Measurements from ENCODE around the gene DBN1. TPM values are rescaled to one million over a fixed set of nuclear protein-coding genes. Genes with fewer than 3 reads are reported as not detected.

Gene DBN1
- total RNA-seq, 1 experiment from 2014 or later = 144 TPM

DNA sequence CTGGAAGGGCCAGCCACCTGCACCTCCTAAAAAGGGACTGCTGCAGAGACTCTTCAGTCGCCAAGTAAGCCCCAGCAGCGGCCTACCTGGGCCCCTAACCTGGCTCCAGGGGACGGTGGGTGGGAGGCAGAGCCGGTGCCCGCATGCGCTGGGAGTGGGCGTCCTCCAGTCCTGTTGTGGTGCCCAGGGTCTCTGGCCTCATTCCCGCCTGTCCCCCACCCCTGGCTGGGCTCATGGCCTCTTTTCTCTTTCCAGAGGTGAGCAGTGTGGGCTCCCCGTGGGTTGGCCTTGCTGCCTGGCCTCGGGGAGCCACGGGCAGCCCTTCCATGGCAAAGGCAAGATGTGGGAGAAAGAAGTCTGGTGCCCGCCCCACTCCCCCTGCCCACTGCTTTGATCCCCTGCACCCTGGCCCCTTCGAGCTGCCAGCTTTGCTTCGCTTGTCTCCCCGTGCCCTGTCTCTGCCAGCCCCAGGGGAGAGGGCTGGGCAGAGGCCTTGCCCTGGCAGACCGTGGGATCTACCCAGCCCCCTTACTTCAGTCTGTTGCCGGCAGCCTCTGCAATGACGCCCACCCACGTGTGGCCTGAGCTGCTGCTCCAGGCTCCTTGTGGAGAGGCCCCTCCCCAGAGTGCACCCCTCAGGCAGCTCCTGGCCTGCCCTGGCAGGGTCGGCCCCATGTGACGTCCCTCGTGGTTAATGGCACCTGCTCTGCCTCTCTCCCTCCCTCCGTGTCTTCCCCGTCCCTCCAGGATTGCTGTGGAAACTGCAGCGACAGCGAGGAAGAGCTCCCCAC lies 32.2 kb downstream of the DBN1 start:
- ChIA-PET POLR2A (interaction anchor here (0.6 kb wide), 1 partner anchor 16 kb away, joined by 3 read pairs; no protein-coding TSS in a partner anchor), CTCF (interaction anchor here (1.1 kb wide), 1 partner anchor 36 kb away, joined by 3 read pairs; no protein-coding TSS in a partner anchor)
- Mint-ChIP-seq H3K27ac (ENCODE audit: unreplicated experiment) (no peak overlapping the region), H3K9me3 (ENCODE audit: unreplicated experiment) (no peaks in the 10 kb centered on the region), H3K4me1 (ENCODE audit: low read depth, unreplicated experiment) (peaks cover 8% of the 10 kb centered on the region), H3K27me3 (ENCODE audit: insufficient read depth, unreplicated experiment) (peaks cover 6% of the 10 kb centered on the region), H3K36me3 (ENCODE audit: insufficient read depth, unreplicated experiment) (peaks cover 66% of the 10 kb centered on the region), H3K4me3 (ENCODE audit: unreplicated experiment) (no peak overlapping the region)
- Histone ChIP-seq H3K4me1 (peaks cover 6% of the 10 kb centered on the region; the same call in 1 of the 2 replicates), H3K4me3 (ENCODE audit: low read depth, low read length) (no peak overlapping the region), H3K9me3 (no peaks in the 10 kb centered on the region), H3K36me3 (ENCODE audit: control insufficient read depth, insufficient read depth, low read length) (peaks cover 2% of the 10 kb centered on the region), H3K27me3 (replicated peaks; ENCODE audit: control insufficient read depth, insufficient read depth, low read length) (no peaks in the 10 kb centered on the region)
- TF ChIP-seq, protein P1, sequence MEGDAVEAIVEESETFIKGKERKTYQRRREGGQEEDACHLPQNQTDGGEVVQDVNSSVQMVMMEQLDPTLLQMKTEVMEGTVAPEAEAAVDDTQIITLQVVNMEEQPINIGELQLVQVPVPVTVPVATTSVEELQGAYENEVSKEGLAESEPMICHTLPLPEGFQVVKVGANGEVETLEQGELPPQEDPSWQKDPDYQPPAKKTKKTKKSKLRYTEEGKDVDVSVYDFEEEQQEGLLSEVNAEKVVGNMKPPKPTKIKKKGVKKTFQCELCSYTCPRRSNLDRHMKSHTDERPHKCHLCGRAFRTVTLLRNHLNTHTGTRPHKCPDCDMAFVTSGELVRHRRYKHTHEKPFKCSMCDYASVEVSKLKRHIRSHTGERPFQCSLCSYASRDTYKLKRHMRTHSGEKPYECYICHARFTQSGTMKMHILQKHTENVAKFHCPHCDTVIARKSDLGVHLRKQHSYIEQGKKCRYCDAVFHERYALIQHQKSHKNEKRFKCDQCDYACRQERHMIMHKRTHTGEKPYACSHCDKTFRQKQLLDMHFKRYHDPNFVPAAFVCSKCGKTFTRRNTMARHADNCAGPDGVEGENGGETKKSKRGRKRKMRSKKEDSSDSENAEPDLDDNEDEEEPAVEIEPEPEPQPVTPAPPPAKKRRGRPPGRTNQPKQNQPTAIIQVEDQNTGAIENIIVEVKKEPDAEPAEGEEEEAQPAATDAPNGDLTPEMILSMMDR (IDR thresholded peaks at IDR 0.05; ENCODE audit: insufficient read depth in 1 of 2, low read depth in 1 of 2, low read length in 1 of 2, severe bottlenecking in 1 of 2, unreplicated experiment in 1 of 2) = no peak
- intact Hi-C loops (cut with micrococcal nuclease; ENCODE audit: unreplicated experiment) = no loop called here
- BruUV-seq (replicated peaks) = no TSS peak
- no peak for DNase-seq

DNA sequence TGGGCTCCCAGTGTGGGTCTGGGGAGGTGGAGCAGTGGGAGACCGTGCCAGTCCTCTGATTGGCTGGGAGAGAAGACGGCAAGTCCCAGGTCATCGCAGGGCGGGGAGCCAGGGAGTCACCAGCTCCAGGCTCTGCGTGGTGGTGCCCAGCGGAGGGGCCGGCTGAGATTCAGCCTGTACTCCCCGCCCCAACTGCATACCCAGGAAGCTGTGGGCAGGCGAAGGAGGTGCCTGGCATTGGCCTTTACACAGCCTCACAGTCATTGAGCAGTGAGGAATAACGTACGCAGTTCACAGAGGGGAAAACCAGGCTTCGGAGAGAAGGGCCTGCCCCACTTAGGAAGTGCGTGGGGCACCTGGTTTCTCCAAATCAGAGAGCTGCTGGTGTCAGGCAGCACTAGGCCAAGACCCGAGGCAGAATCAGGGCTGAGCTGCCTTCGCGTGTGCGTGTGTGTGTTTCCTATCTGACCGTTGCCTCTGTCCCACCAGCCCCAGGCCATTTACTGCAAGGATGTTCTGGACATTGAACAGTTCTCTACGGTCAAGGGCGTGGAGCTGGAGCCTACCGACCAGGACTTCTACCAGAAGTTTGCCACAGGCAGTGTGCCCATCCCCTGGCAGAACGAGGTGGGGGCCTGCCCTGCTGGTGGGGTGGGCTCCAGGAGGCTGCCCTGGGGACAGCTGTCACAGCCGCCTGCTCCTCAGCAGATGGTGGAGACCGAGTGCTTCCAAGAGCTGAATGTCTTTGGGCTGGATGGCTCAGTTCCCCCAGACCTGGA lies 33.0 kb downstream of the DBN1 start:
- Histone ChIP-seq H3K36me3 (ENCODE audit: control insufficient read depth, insufficient read depth, low read length) (peaks cover 2% of the 10 kb centered on the region), H3K4me1 (0 out of 2 replicates have a peak, but pooled peaks cover 3% of the 10 kb centered on the region), H3K9me3 (no peaks in the 10 kb centered on the region), H3K27me3 (replicated peaks; ENCODE audit: control insufficient read depth, insufficient read depth, low read length) (no peaks in the 10 kb centered on the region), H3K4me3 (ENCODE audit: low read depth, low read length) (no peak overlapping the region)
- Mint-ChIP-seq H3K4me3 (ENCODE audit: unreplicated experiment) (no peak overlapping the region), H3K4me1 (ENCODE audit: low read depth, unreplicated experiment) (peaks cover 8% of the 10 kb centered on the region), H3K27ac (ENCODE audit: unreplicated experiment) (no peak overlapping the region), H3K9me3 (ENCODE audit: unreplicated experiment) (no peaks in the 10 kb centered on the region), H3K36me3 (ENCODE audit: insufficient read depth, unreplicated experiment) (peaks cover 66% of the 10 kb centered on the region), H3K27me3 (ENCODE audit: insufficient read depth, unreplicated experiment) (no peaks in the 10 kb centered on the region)
- CTCF ChIA-PET = no interaction called here
- POLR2A ChIA-PET = no interaction called here
- TF ChIP-seq, protein P1 (IDR thresholded peaks at IDR 0.05; ENCODE audit: insufficient read depth in 1 of 2, low read depth in 1 of 2, low read length in 1 of 2, severe bottlenecking in 1 of 2, unreplicated experiment in 1 of 2) = no peak
- BruUV-seq (replicated peaks) = no TSS peak
- DNase-seq = no peak
- intact Hi-C loops (cut with micrococcal nuclease; ENCODE audit: unreplicated experiment) = no loop called here

DNA sequence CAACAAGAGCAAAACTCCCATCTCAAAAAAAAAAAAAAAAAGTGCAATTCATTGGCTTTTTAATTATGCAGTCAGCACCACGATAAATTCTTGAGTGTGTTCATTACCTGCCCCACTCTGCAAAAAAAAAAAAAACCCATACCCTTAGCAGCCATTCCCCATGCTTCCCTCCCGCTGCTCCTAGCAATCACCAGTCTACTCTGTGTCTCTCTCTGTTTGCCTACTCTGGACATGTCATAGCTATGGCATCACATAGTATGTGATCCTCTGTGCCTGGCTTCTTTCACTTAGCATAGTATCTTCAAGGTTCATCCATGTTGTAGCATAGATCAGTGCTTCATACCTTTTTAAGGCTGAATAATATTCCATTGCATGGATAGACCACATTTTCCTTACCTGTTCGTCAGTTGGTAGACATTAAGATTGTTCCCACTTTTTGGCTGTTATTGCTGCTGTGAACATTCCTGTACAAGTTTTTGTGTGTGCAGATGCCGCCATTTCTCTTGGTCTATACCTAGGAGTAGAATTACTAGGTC lies 33.8 kb downstream of the DBN1 start:
- Histone ChIP-seq H3K4me3 (ENCODE audit: low read depth, low read length) (no peak overlapping the region), H3K27me3 (replicated peaks; ENCODE audit: control insufficient read depth, insufficient read depth, low read length) (no peaks in the 10 kb centered on the region), H3K4me1 (0 out of 2 replicates have a peak, but pooled peaks cover 3% of the 10 kb centered on the region), H3K36me3 (ENCODE audit: control insufficient read depth, insufficient read depth, low read length) (peaks cover 5% of the 10 kb centered on the region), H3K9me3 (no peaks in the 10 kb centered on the region)
- POLR2A ChIA-PET = no interaction called here
- no peak for DNase-seq
- CTCF ChIA-PET = no interaction called here
- peaks cover 5% of the 10 kb centered on the region for H3K4me1 Mint-ChIP-seq (ENCODE audit: low read depth, unreplicated experiment)
- H3K36me3 Mint-ChIP-seq (ENCODE audit: insufficient read depth, unreplicated experiment) = peaks cover 58% of the 10 kb centered on the region
- H3K4me3 Mint-ChIP-seq (ENCODE audit: unreplicated experiment) = no peak overlapping the region
- no peak overlapping the region for H3K27ac Mint-ChIP-seq (ENCODE audit: unreplicated experiment)
- no peaks in the 10 kb centered on the region for H3K27me3 Mint-ChIP-seq (ENCODE audit: insufficient read depth, unreplicated experiment)
- BruUV-seq (replicated peaks) = no TSS peak
- intact Hi-C loops (cut with micrococcal nuclease; ENCODE audit: unreplicated experiment) = no loop called here
- H3K9me3 Mint-ChIP-seq (ENCODE audit: unreplicated experiment) = no peaks in the 10 kb centered on the region
- TF ChIP-seq, protein P1 (IDR thresholded peaks at IDR 0.05; ENCODE audit: insufficient read depth in 1 of 2, low read depth in 1 of 2, low read length in 1 of 2, severe bottlenecking in 1 of 2, unreplicated experiment in 1 of 2) = no peak

Data from Caco-2 (cell line).